ENCODE measurements around the gene FGF11. TPM values are rescaled to one million over a fixed set of nuclear protein-coding genes. Genes with fewer than 3 reads are reported as not detected.

FGF11 gene
- total and polyA plus RNA-seq, 2 of the 13 experiments (the other 11 are each of a cell fraction or from before 2014, with no cell fraction given), result 0.20 to 7.6 TPM

DNA sequence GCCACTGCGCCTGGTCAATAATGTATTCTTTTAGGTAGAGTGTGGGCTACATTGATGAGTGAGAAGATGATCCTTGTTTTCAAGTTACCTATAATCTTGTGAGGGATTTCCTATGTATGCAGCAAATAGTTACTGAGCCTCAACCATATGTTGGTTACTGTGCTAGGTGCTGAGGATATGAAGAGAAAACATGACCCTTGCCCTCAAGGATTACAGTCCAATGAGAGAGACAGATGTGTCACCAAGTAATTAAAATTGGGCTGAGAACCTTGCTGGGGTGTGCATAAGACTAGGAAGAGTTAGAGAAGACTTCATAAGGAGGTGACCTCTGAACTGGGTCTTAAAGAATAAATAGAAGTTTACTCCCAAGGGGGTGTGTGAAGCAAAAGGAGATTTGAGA lies 52.3 kb downstream of the FGF11 start:
- ChIA-PET CTCF (ENCODE audit: low intra/inter-chr PET ratio, low total read pairs) (no interaction called here), POLR2A (no interaction called here)
- intact Hi-C loops (cut with micrococcal nuclease; ENCODE audit: unreplicated experiment), result no loop called here
- TF ChIP-seq ZNF382 (CRISPR knock-in tag; IDR thresholded peaks at IDR 0.05; ENCODE audit: borderline replicate concordance) (no peak), HNF4A (CRISPR knock-in tag; IDR thresholded peaks at IDR 0.05) (peak; percentile 40; the same call in 1 of the 2 replicates)
- no peak overlapping the region for H2AFZ ChIP-seq (ENCODE audit: low read length)
- peaks cover 84% of the 10 kb centered on the region for H3K79me2 ChIP-seq (ENCODE audit: insufficient read depth, low read length)
- peaks cover 72% of the 10 kb centered on the region for H4K20me1 ChIP-seq (ENCODE audit: insufficient read depth, low read length)
- no peak overlapping the region; the same call in 1 of the 2 replicates for H3K4me2 ChIP-seq (ENCODE audit: low read depth, low read length)
- no peak overlapping the region for H3K4me3 ChIP-seq (replicated peaks in 1 of 3; ENCODE audit: insufficient read depth in 1 of 3, low read depth in 2 of 3, low read length in 3 of 3)
- no TSS peak for BruUV-seq (replicated peaks)
- WGBS (ENCODE audit: low lambda C conversion rate), result 100% methylated on average over 1 of the region's 1 CpG
- DNase-seq (ENCODE audit: low spot score) (no peak), FAIRE-seq (no peak), ATAC-seq (no peak)
- no peak overlapping the region for H3K27ac ChIP-seq (ENCODE audit: extremely low read length, insufficient read depth, low read length)
- in situ Hi-C loops (cut with HindIII; ENCODE audit: extremely low pct_ligation_motif_present, low pct_unique_long_range_greater_than_20kb), result no loop called here
- H3K4me1 ChIP-seq (ENCODE audit: insufficient read depth, low read length), result peaks cover 60% of the 10 kb centered on the region
- no peak overlapping the region for H3K9ac ChIP-seq (ENCODE audit: insufficient read depth, low read depth, low read length)
- H3K9me3 ChIP-seq (ENCODE audit: low read length), result no peaks in the 10 kb centered on the region
- no peaks in the 10 kb centered on the region for H3K27me3 ChIP-seq (ENCODE audit: control insufficient read depth in 1 of 2, insufficient read depth in 2 of 2, low read length in 2 of 2)
- H3K36me3 ChIP-seq (replicated peaks in 1 of 2; ENCODE audit: control insufficient read depth in 1 of 2, insufficient read depth in 2 of 2, low read length in 2 of 2), result peaks cover 8 to 38% of the 10 kb centered on the region in 2 experiments; a peak in 4 of 5 replicates

DNA sequence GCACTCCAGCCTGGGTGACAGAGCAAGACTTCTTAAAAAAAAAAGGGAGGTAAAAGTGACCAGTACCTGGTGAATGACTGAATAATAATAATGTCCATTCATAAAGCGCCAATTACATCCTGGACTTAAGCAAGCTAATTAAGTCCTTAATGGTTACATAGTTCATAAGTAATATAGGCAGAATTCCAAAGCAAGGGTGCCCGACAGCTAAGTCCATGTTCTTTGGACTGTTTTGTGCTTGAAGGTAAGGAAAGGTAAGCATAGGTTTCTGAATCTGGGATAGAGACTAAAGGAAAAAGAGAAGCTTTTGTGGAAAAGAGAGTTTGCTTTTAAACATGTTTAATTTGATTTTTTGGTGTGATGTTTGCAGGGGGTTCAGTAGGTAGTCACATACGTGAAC lies 54.6 kb downstream of the FGF11 start:
- ATAC-seq (no peak), DNase-seq (ENCODE audit: low spot score) (no peak), FAIRE-seq (no peak)
- Histone ChIP-seq H2AFZ (ENCODE audit: low read length) (no peak overlapping the region), H3K4me1 (ENCODE audit: insufficient read depth, low read length) (peaks cover 39% of the 10 kb centered on the region), H3K27ac (ENCODE audit: extremely low read length, insufficient read depth, low read length) (no peak overlapping the region), H3K4me3 (replicated peaks in 1 of 3; ENCODE audit: insufficient read depth in 1 of 3, low read depth in 2 of 3, low read length in 3 of 3) (no peak overlapping the region), H3K79me2 (ENCODE audit: insufficient read depth, low read length) (peaks cover 67% of the 10 kb centered on the region), H3K9ac (ENCODE audit: insufficient read depth, low read depth, low read length) (no peak overlapping the region), H3K36me3 (replicated peaks in 1 of 2; ENCODE audit: control insufficient read depth in 1 of 2, insufficient read depth in 2 of 2, low read length in 2 of 2) (peaks cover 28 to 60% of the 10 kb centered on the region in 2 experiments), H3K9me3 (ENCODE audit: low read length) (no peaks in the 10 kb centered on the region), H3K27me3 (ENCODE audit: control insufficient read depth in 1 of 2, insufficient read depth in 2 of 2, low read length in 2 of 2) (no peaks in the 10 kb centered on the region), H4K20me1 (ENCODE audit: insufficient read depth, low read length) (peaks cover 59% of the 10 kb centered on the region), H3K4me2 (ENCODE audit: low read depth, low read length) (no peak overlapping the region)
- 94% methylated on average over 3 of the region's 3 CpGs for WGBS (ENCODE audit: low lambda C conversion rate)
- TF ChIP-seq SUZ12 (IDR thresholded peaks at IDR 0.05; ENCODE audit: low read depth, low read length) (no peak), MIXL1 (CRISPR knock-in tag; IDR thresholded peaks at IDR 0.05) (no peak), ZNF546 (CRISPR knock-in tag; conservative IDR thresholded peaks at IDR 0.05) (no peak), LCORL (IDR thresholded peaks at IDR 0.05) (no peak), LCORL (CRISPR knock-in tag; IDR thresholded peaks at IDR 0.05) (no peak)
- ChIA-PET CTCF (ENCODE audit: low intra/inter-chr PET ratio, low total read pairs) (no interaction called here), POLR2A (interaction anchor here (3.2 kb wide), 1 partner anchor 10 kb away, joined by 12 read pairs; the partner anchor contains the start of gene POLR2A)
- in situ Hi-C loops (cut with HindIII; ENCODE audit: extremely low pct_ligation_motif_present, low pct_unique_long_range_greater_than_20kb) (no loop called here), intact Hi-C loops (cut with micrococcal nuclease; ENCODE audit: unreplicated experiment) (no loop called here)
- no TSS peak for BruUV-seq (replicated peaks)

Other genes with a start within 250 kb of the FGF11 start
Only the 30 nearest of the 40 such genes appear.
- 19.8 and 32.0 TPM in 2 replicates for gene CTDNEP1, start 187.8 kb upstream of the FGF11 start, total RNA-seq (2016; rRNA removed; fragmentation: Illumina TruSeq; extraction: Trizol)
- gene CTDNEP1, start 187.8 kb upstream of the FGF11 start, polyA plus RNA-seq (2011; rRNA removed), result 118 and 126 TPM in 2 replicates
- 68.0 and 69.8 TPM in 2 replicates for gene ELP5, start 187.3 kb upstream of the FGF11 start, total RNA-seq (2016; rRNA removed; fragmentation: Illumina TruSeq; extraction: Trizol)
- gene ELP5, start 187.3 kb upstream of the FGF11 start, polyA plus RNA-seq (2011; rRNA removed), result 67.6 and 75.4 TPM in 2 replicates
- gene CLDN7, start 177.0 kb upstream of the FGF11 start, total RNA-seq (2016; rRNA removed; fragmentation: Illumina TruSeq; extraction: Trizol), result not detected in 2 replicates
- gene CLDN7, start 177.0 kb upstream of the FGF11 start, polyA plus RNA-seq (2011; rRNA removed), result not detected in 2 replicates
- 2.6 and 5.8 TPM in 2 replicates for gene SLC2A4, start 157.8 kb upstream of the FGF11 start, total RNA-seq (2016; rRNA removed; fragmentation: Illumina TruSeq; extraction: Trizol)
- gene SLC2A4, start 157.8 kb upstream of the FGF11 start, polyA plus RNA-seq (2011; rRNA removed), result 4.9 and 6.3 TPM in 2 replicates
- 0.22 TPM in 1 of 2 replicates, not detected in the other for gene YBX2, start 144.9 kb upstream of the FGF11 start, total RNA-seq (2016; rRNA removed; fragmentation: Illumina TruSeq; extraction: Trizol)
- gene YBX2, start 144.9 kb upstream of the FGF11 start, polyA plus RNA-seq (2011; rRNA removed), result 0.12 TPM in 2 replicates
- 319 and 367 TPM in 2 replicates for gene EIF5A, start 131.9 kb upstream of the FGF11 start, total RNA-seq (2016; rRNA removed; fragmentation: Illumina TruSeq; extraction: Trizol)
- 280 and 337 TPM in 2 replicates for gene EIF5A, start 131.9 kb upstream of the FGF11 start, polyA plus RNA-seq (2011; rRNA removed)
- gene GPS2, start 124.2 kb upstream of the FGF11 start, total RNA-seq (2016; rRNA removed; fragmentation: Illumina TruSeq; extraction: Trizol), result 43.8 and 58.0 TPM in 2 replicates
- gene GPS2, start 124.2 kb upstream of the FGF11 start, polyA plus RNA-seq (2011; rRNA removed), result 48.0 and 59.4 TPM in 2 replicates
- 6.7 and 15.7 TPM in 2 replicates for gene NEURL4, start 110.2 kb upstream of the FGF11 start, total RNA-seq (2016; rRNA removed; fragmentation: Illumina TruSeq; extraction: Trizol)
- 14.8 and 15.3 TPM in 2 replicates for gene NEURL4, start 110.2 kb upstream of the FGF11 start, polyA plus RNA-seq (2011; rRNA removed)
- 1.3 TPM in 1 of 2 replicates, not detected in the other for gene ACAP1, start 103.0 kb upstream of the FGF11 start, total RNA-seq (2016; rRNA removed; fragmentation: Illumina TruSeq; extraction: Trizol)
- 2.5 and 3.1 TPM in 2 replicates for gene ACAP1, start 103.0 kb upstream of the FGF11 start, polyA plus RNA-seq (2011; rRNA removed)
- gene KCTD11, start 87.3 kb upstream of the FGF11 start, total RNA-seq (2016; rRNA removed; fragmentation: Illumina TruSeq; extraction: Trizol), result 1.3 and 1.6 TPM in 2 replicates
- gene KCTD11, start 87.3 kb upstream of the FGF11 start, polyA plus RNA-seq (2011; rRNA removed), result 2.6 and 3.1 TPM in 2 replicates
- gene TMEM95, start 84.4 kb upstream of the FGF11 start, total RNA-seq (2016; rRNA removed; fragmentation: Illumina TruSeq; extraction: Trizol), result not detected in 2 replicates
- gene TMEM95, start 84.4 kb upstream of the FGF11 start, polyA plus RNA-seq (2011; rRNA removed), result not detected in 2 replicates
- gene TNK1, start 58.4 kb upstream of the FGF11 start, total RNA-seq (2016; rRNA removed; fragmentation: Illumina TruSeq; extraction: Trizol), result 1.7 and 2.0 TPM in 2 replicates
- 3.5 and 3.7 TPM in 2 replicates for gene TNK1, start 58.4 kb upstream of the FGF11 start, polyA plus RNA-seq (2011; rRNA removed)
- gene PLSCR3, start 45.0 kb upstream of the FGF11 start, total RNA-seq (2016; rRNA removed; fragmentation: Illumina TruSeq; extraction: Trizol), result 5.6 and 6.0 TPM in 2 replicates
- gene PLSCR3, start 45.0 kb upstream of the FGF11 start, polyA plus RNA-seq (2011; rRNA removed), result 6.1 and 6.2 TPM in 2 replicates
- gene TMEM256, start 35.4 kb upstream of the FGF11 start, total RNA-seq (2016; rRNA removed; fragmentation: Illumina TruSeq; extraction: Trizol), result 231 and 246 TPM in 2 replicates
- 240 and 252 TPM in 2 replicates for gene TMEM256, start 35.4 kb upstream of the FGF11 start, polyA plus RNA-seq (2011; rRNA removed)
- 1.4 and 1.9 TPM in 2 replicates for gene NLGN2, start 31.7 kb upstream of the FGF11 start, total RNA-seq (2016; rRNA removed; fragmentation: Illumina TruSeq; extraction: Trizol)
- gene NLGN2, start 31.7 kb upstream of the FGF11 start, polyA plus RNA-seq (2011; rRNA removed), result 11.0 and 15.1 TPM in 2 replicates
- not detected in 2 replicates for gene SPEM1, start 19.2 kb upstream of the FGF11 start, total RNA-seq (2016; rRNA removed; fragmentation: Illumina TruSeq; extraction: Trizol)
- gene SPEM1, start 19.2 kb upstream of the FGF11 start, polyA plus RNA-seq (2011; rRNA removed), result not detected in 2 replicates
- not detected in 2 replicates for gene SPEM2, start 13.9 kb upstream of the FGF11 start, total RNA-seq (2016; rRNA removed; fragmentation: Illumina TruSeq; extraction: Trizol)
- not detected in 2 replicates for gene SPEM2, start 13.9 kb upstream of the FGF11 start, polyA plus RNA-seq (2011; rRNA removed)
- not detected in 2 replicates for gene SPEM3, start 10.7 kb upstream of the FGF11 start, total RNA-seq (2016; rRNA removed; fragmentation: Illumina TruSeq; extraction: Trizol)
- gene SPEM3, start 10.7 kb upstream of the FGF11 start, polyA plus RNA-seq (2011; rRNA removed), result not detected in 2 replicates
- gene TMEM102, start 4.1 kb upstream of the FGF11 start, total RNA-seq (2016; rRNA removed; fragmentation: Illumina TruSeq; extraction: Trizol), result 2.0 and 3.1 TPM in 2 replicates
- 1.6 and 2.8 TPM in 2 replicates for gene TMEM102, start 4.1 kb upstream of the FGF11 start, polyA plus RNA-seq (2011; rRNA removed)
- gene CHRNB1, start 5.5 kb downstream of the FGF11 start, total RNA-seq (2016; rRNA removed; fragmentation: Illumina TruSeq; extraction: Trizol), result 3.6 and 5.4 TPM in 2 replicates
- 33.7 and 39.6 TPM in 2 replicates for gene CHRNB1, start 5.5 kb downstream of the FGF11 start, polyA plus RNA-seq (2011; rRNA removed)
- gene ZBTB4, start 40.1 kb downstream of the FGF11 start, total RNA-seq (2016; rRNA removed; fragmentation: Illumina TruSeq; extraction: Trizol), result 3.3 and 4.3 TPM in 2 replicates
- 7.4 and 7.9 TPM in 2 replicates for gene ZBTB4, start 40.1 kb downstream of the FGF11 start, polyA plus RNA-seq (2011; rRNA removed)
- 0.07 TPM in 1 of 2 replicates, not detected in the other for gene SLC35G6, start 41.9 kb downstream of the FGF11 start, total RNA-seq (2016; rRNA removed; fragmentation: Illumina TruSeq; extraction: Trizol)
- 0.04 TPM in 1 of 2 replicates, not detected in the other for gene SLC35G6, start 41.9 kb downstream of the FGF11 start, polyA plus RNA-seq (2011; rRNA removed)
- gene POLR2A, start 44.9 kb downstream of the FGF11 start, total RNA-seq (2016; rRNA removed; fragmentation: Illumina TruSeq; extraction: Trizol), result 17.8 and 63.2 TPM in 2 replicates
- gene POLR2A, start 44.9 kb downstream of the FGF11 start, polyA plus RNA-seq (2011; rRNA removed), result 17.2 and 18.3 TPM in 2 replicates
- gene TNFSF12, start 109.5 kb downstream of the FGF11 start, total RNA-seq (2016; rRNA removed; fragmentation: Illumina TruSeq; extraction: Trizol), result 0.73 and 0.93 TPM in 2 replicates
- 6.3 and 7.2 TPM in 2 replicates for gene TNFSF12, start 109.5 kb downstream of the FGF11 start, polyA plus RNA-seq (2011; rRNA removed)
- gene TNFSF13, start 119.2 kb downstream of the FGF11 start, total RNA-seq (2016; rRNA removed; fragmentation: Illumina TruSeq; extraction: Trizol), result 1.7 and 2.5 TPM in 2 replicates
- 3.3 TPM in 2 replicates for gene TNFSF13, start 119.2 kb downstream of the FGF11 start, polyA plus RNA-seq (2011; rRNA removed)
- gene SENP3, start 122.4 kb downstream of the FGF11 start, total RNA-seq (2016; rRNA removed; fragmentation: Illumina TruSeq; extraction: Trizol), result 64.5 and 75.4 TPM in 2 replicates
- 55.8 and 57.3 TPM in 2 replicates for gene SENP3, start 122.4 kb downstream of the FGF11 start, polyA plus RNA-seq (2011; rRNA removed)
- 4.1 and 10.3 TPM in 2 replicates for gene CD68, start 140.1 kb downstream of the FGF11 start, total RNA-seq (2016; rRNA removed; fragmentation: Illumina TruSeq; extraction: Trizol)
- 104 and 124 TPM in 2 replicates for gene CD68, start 140.1 kb downstream of the FGF11 start, polyA plus RNA-seq (2011; rRNA removed)
- gene MPDU1, start 144.3 kb downstream of the FGF11 start, total RNA-seq (2016; rRNA removed; fragmentation: Illumina TruSeq; extraction: Trizol), result 59.5 and 112 TPM in 2 replicates
- gene MPDU1, start 144.3 kb downstream of the FGF11 start, polyA plus RNA-seq (2011; rRNA removed), result 127 and 167 TPM in 2 replicates
- 0.18 TPM in 1 of 2 replicates, not detected in the other for gene SOX15, start 150.6 kb downstream of the FGF11 start, total RNA-seq (2016; rRNA removed; fragmentation: Illumina TruSeq; extraction: Trizol)
- 0.07 and 0.17 TPM in 2 replicates for gene SOX15, start 150.6 kb downstream of the FGF11 start, polyA plus RNA-seq (2011; rRNA removed)
- gene FXR2, start 175.4 kb downstream of the FGF11 start, total RNA-seq (2016; rRNA removed; fragmentation: Illumina TruSeq; extraction: Trizol), result 13.4 and 24.4 TPM in 2 replicates
- gene FXR2, start 175.4 kb downstream of the FGF11 start, polyA plus RNA-seq (2011; rRNA removed), result 20.9 and 26.8 TPM in 2 replicates

All from HepG2 (cell line).